Ovary (tissue), 3 donors: ENCODE results near the gene ERG.

Experiments used
- CTCF ChIP-seq, 3 donors: fragments of 450-650 bp in 2 of 3; fragments of 200-600 bp in 1 of 3; IDR thresholded peaks; one replicate each; pipeline versions ENCODE4 v1.5.1 to v1.8.0; 2016 to 2022; ENCODE audit warnings: antibody characterized with exemption in 3 of 3, mild to moderate bottlenecking in 1 of 3
- EP300 ChIP-seq: sonication (generic); formaldehyde crosslinking; IDR thresholded peaks from one replicate; pipeline ENCODE4 v1.6.1; 2017; ENCODE audit warnings: antibody characterized with exemption
- donor health status: DM: no; HTN: no; CAD: no.

- TF ChIP-seq CTCF (IDR thresholded peaks at IDR 0.05) (no peak), EP300 (no peak)
Observed at GRCh38 chr21:38358098-38358497, 140.2 kb downstream of the ERG start.
